HepG2 (cell line): Measurements from ENCODE around the gene ATP11B. TPM values are rescaled to one million over a fixed set of nuclear protein-coding genes. Genes with fewer than 3 reads are reported as not detected.

Experiments
- ATAC-seq: fragments of 200-7000 bp; cut with Tn5 transposase; 3 replicates; pipeline ENCODE4 v1.9.1; 2020; ENCODE audit warnings: mild to moderate bottlenecking, moderate library complexity
- BruUV-seq: library from RNA; stranded (reverse); fragments of 400-500 nt; replicated peaks from 2 replicates; lab custom pipeline; 2021; lab: Mats Ljungman, UMichigan
- CTCF ChIA-PET: fragments of 300-600 bp; formaldehyde crosslinking; extraction: SDS; loops from one replicate; lab custom pipeline; 2021; ENCODE audit warnings: low total read pairs, inconsistent platforms, low intra/inter-chr PET ratio; lab: Yijun Ruan, JAX
- POLR2A ChIA-PET: fragments of 350-600 bp; sonication (Branson Sonifier 250); formaldehyde crosslinking; loops from one replicate; lab custom pipeline; 2020; ENCODE audit warnings: antibody characterized with exemption, inconsistent platforms; lab: Yijun Ruan, JAX
- DNase-seq: peaks from one replicate; pipeline ENCODE4 v3.0.0-alpha.2; 2015; ENCODE audit warnings: low spot score
- FAIRE-seq: peaks from 3 replicates; lab custom pipeline; 2011; peaks lifted over from hg19 to GRCh38; lab: Jason Lieb, UNC
- H2AFZ ChIP-seq: one replicate; pipeline ENCODE4 v1.6.1; 2011; ENCODE audit warnings: low read length, inconsistent platforms
- H3K27ac ChIP-seq: fragments of 300-600 bp; 3 replicates; pipeline ENCODE4 v1.8.0; 2011; ENCODE audit warnings: mixed run types, mild to moderate bottlenecking, mixed read lengths, low read length, inconsistent platforms; ENCODE audit not compliant: insufficient read depth; ENCODE audit errors: extremely low read length
- H3K27me3 ChIP-seq, 2 experiments: fragments of 200-600 bp in 1 of 2; 2 replicates in 1 of 2; 3 replicates in 1 of 2; pipeline versions ENCODE4 v1.6.0 to v1.8.0; 2011; ENCODE audit warnings: low read length in 2 of 2, mild to moderate bottlenecking in 2 of 2, moderate library complexity in 2 of 2, inconsistent platforms in 1 of 2; ENCODE audit not compliant: insufficient read depth in 2 of 2, control insufficient read depth in 1 of 2
- H3K36me3 ChIP-seq, 2 experiments: fragments of 200-600 bp in 1 of 2; replicated peaks in 1 of 2; 2 replicates in 1 of 2; 3 replicates in 1 of 2; pipeline versions ENCODE4 v1.5.1 to v1.8.0; 2011; ENCODE audit warnings: low read length in 2 of 2, inconsistent platforms in 1 of 2; ENCODE audit not compliant: insufficient read depth in 2 of 2, control insufficient read depth in 1 of 2
- H3K4me1 ChIP-seq: 2 replicates; pipeline ENCODE4 v1.5.1; 2012; ENCODE audit warnings: low read length, inconsistent platforms; ENCODE audit not compliant: insufficient read depth
- H3K4me2 ChIP-seq: 2 replicates; pipeline ENCODE4 v1.6.0; 2011; ENCODE audit warnings: low read depth, low read length, inconsistent platforms
- H3K4me3 ChIP-seq, 3 experiments: fragments of 200-600 bp in 1 of 3; sonication (generic), shearing (Covaris generic) in 1 of 3; replicated peaks in 1 of 3; 2 replicates each; pipeline ENCODE4 v1.5.1; 2011 to 2016; ENCODE audit warnings: low read length in 3 of 3, inconsistent platforms in 2 of 3, low read depth in 2 of 3, mild to moderate bottlenecking in 2 of 3, control low read depth in 1 of 3, mixed read lengths in 1 of 3; ENCODE audit not compliant: insufficient read depth in 1 of 3
- H3K79me2 ChIP-seq: one replicate; pipeline ENCODE4 v1.6.1; 2011; ENCODE audit warnings: low read length, inconsistent platforms; ENCODE audit not compliant: insufficient read depth
- H3K9ac ChIP-seq: 2 replicates; pipeline ENCODE4 v1.6.0; 2011; ENCODE audit warnings: mild to moderate bottlenecking, low read depth, low read length, inconsistent platforms; ENCODE audit not compliant: insufficient read depth
- H3K9me3 ChIP-seq: 2 replicates; pipeline ENCODE4 v1.5.1; 2012; ENCODE audit warnings: mild to moderate bottlenecking, low read length
- H4K20me1 ChIP-seq: 2 replicates; pipeline ENCODE4 v1.6.0; 2011; ENCODE audit warnings: inconsistent platforms, mild to moderate bottlenecking, low read length, moderate library complexity; ENCODE audit not compliant: insufficient read depth
- CREB1 ChIP-seq, 2 experiments: fragments of 450-650 bp in 1 of 2; IDR thresholded peaks; 2 replicates each; pipeline ENCODE4 v1.6.1; 2016 to 2017; ENCODE audit warnings: control low read depth in 1 of 2, mild to moderate bottlenecking in 1 of 2, missing compliant biosample characterization in 1 of 2, missing genetic modification characterization in 1 of 2
- HMG20A ChIP-seq: IDR thresholded peaks from 2 replicates; pipeline ENCODE4 v1.6.1; 2016; ENCODE audit warnings: borderline replicate concordance
- KLF13 ChIP-seq: sonication (generic); formaldehyde crosslinking; IDR thresholded peaks from 2 replicates; pipeline ENCODE4 v1.4.0; 2020; ENCODE audit warnings: mild to moderate bottlenecking, missing genetic modification reagents
- RARG ChIP-seq: sonication (generic); formaldehyde crosslinking; IDR thresholded peaks from 2 replicates; pipeline ENCODE4 v1.4.0; 2020; ENCODE audit warnings: low read depth, mild to moderate bottlenecking, missing genetic modification reagents
- RORA ChIP-seq: sonication (generic); formaldehyde crosslinking; IDR thresholded peaks from 2 replicates; pipeline ENCODE4 v1.5.0; 2020; ENCODE audit warnings: mild to moderate bottlenecking, missing genetic modification reagents, moderate library complexity
- SAFB2 ChIP-seq: sonication (generic); formaldehyde crosslinking; IDR thresholded peaks from 2 replicates; pipeline ENCODE4 v1.5.1; 2020; ENCODE audit warnings: missing genetic modification reagents, low read depth, mild to moderate bottlenecking, borderline replicate concordance
- SETDB1 ChIP-seq: sonication (generic); formaldehyde crosslinking; IDR thresholded peaks from 2 replicates; pipeline ENCODE4 v1.5.1; 2020; ENCODE audit warnings: missing genetic modification reagents, mild to moderate bottlenecking, borderline replicate concordance
- WGBS: methylation state at CpG from one replicate; pipeline ENCODE4 v1.1.6; 2017; ENCODE audit warnings: low lambda C conversion rate; 5-methylcytosine and 5-hydroxymethylcytosine counted together
- in situ Hi-C: cut with HindIII; loops from 2 replicates; pipeline ENCODE4 v1.10.0; 2017; ENCODE audit warnings: low pct_unique_long_range_greater_than_20kb; ENCODE audit not compliant: extremely low pct_ligation_motif_present
- intact Hi-C: fragments of 100-400 bp; cut with micrococcal nuclease; formaldehyde crosslinking; loops from one replicate; pipeline ENCODE4 v1.10.0; 2022; ENCODE audit not compliant: unreplicated experiment
- polyA plus RNA-seq, 8 experiments: library from polyadenylated mRNA; depleted of rRNA in 3 of 8; stranded (reverse) in 7 of 8; unstranded in 1 of 8; fragments of >200 nt; fragmentation: Illumina TruSeq in 4 of 8; extraction: Trizol in 4 of 8; gene quantifications; 2 replicates each; pipeline versions ENCODE4 v1.2.1 to v1.2.3, GENCODE V29; 2011 to 2016; ENCODE audit warnings: low read depth in 4 of 8, missing spikeins in 1 of 8, mixed read lengths in 1 of 8; ENCODE audit not compliant: insufficient read depth in 1 of 8
- total RNA-seq, 5 experiments: library from RNA; depleted of rRNA; stranded (reverse); fragments of >200 nt; fragmentation: Illumina TruSeq; extraction: Trizol; gene quantifications; 2 replicates each; pipeline ENCODE4 v1.2.3, GENCODE V29; 2016; ENCODE audit warnings: low read depth in 1 of 5

ATP11B gene
- total and polyA plus RNA-seq, 2 of the 13 experiments (the other 11 are each of a cell fraction or from before 2014, with no cell fraction given): 10.1 to 22.9 TPM

DNA sequence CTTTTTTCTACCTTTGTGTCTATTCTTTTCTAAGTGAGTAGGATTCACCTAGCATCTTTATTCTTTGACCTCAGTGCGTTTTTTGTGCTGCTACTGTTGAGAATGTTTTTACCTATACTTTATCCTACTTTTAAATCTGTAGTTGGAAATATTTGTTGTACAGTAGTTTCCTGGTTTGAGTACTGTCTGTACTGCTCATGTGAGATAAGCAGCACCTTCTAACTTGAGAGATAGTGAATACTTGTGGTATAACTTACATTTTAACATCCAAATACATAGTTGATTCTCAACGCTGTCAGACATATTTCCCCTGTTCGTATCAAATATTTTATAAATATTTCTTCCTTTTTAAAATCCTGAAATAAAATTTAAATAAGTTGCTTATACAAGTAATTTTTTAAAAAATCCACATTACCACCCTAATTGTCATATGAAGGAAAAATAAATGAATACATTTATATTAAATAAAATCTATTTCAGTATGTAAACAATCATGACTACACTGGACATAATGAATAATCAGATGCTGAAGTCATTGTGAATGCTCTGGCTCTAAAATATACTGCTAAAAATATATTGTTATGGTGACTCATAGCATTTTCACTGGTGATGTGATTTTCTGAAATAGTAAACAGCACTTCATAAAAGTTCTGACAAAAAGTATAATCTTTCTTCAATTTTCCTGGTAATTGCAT, 17.4 kb downstream of the ATP11B start:
- H3K4me2 ChIP-seq: no peak overlapping the region
- no peaks in the 10 kb centered on the region for H3K27me3 ChIP-seq
- no peak for FAIRE-seq
- H4K20me1 ChIP-seq: peaks cover 7% of the 10 kb centered on the region; the same call in 1 of the 2 replicates
- no TSS peak for BruUV-seq
- no peak overlapping the region for H3K9ac ChIP-seq
- POLR2A ChIA-PET: no interaction called here
- H3K4me1 ChIP-seq: 0 out of 2 replicates have a peak, but pooled peaks cover under 1% of the 10 kb centered on the region
- DNase-seq: no peak
- TF ChIP-seq KLF13 (CRISPR knock-in tag): no peak
- intact Hi-C loops (no loop called here), in situ Hi-C loops (no loop called here)
- CTCF ChIA-PET: no interaction called here
- H3K4me3 ChIP-seq: no peak overlapping the region
- no peak overlapping the region for H2AFZ ChIP-seq
- no peaks in the 10 kb centered on the region for H3K9me3 ChIP-seq
- ATAC-seq: no peak
- no peaks in the 10 kb centered on the region for H3K36me3 ChIP-seq
- no peaks in the 10 kb centered on the region for H3K79me2 ChIP-seq
- no peak overlapping the region for H3K27ac ChIP-seq
- WGBS: 99% methylated on average over 3 of the region's 3 CpGs

DNA sequence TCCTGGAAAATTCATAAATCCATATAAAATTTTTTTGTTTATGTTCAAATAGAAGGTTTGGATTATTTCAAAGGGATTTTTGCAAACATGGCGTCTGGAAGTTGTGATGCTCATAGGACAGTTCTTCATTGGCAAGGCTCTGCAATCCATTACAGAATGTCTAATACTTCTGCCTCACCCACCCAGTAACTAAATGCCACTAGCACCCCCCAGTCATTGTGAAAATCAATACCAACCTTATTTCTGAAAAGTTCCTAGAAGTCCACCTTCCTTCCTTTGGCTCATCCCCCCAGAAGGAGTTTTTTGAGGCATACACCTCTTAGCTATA, 17.9 kb downstream of the ATP11B start:
- TF ChIP-seq HMG20A (no peak), SETDB1 (CRISPR knock-in tag) (no peak), SAFB2 (no peak), RORA (CRISPR knock-in tag) (no peak), CREB1 (IDR thresholded peaks at IDR 0.05) (no peak), CREB1 (CRISPR knock-in tag; IDR thresholded peaks at IDR 0.05) (no peak), RARG (CRISPR knock-in tag) (no peak)
- Histone ChIP-seq H3K4me2 (no peak overlapping the region), H4K20me1 (peaks cover 7% of the 10 kb centered on the region; the same call in 1 of the 2 replicates), H3K4me1 (0 out of 2 replicates have a peak, but pooled peaks cover 5% of the 10 kb centered on the region), H3K27me3 (no peaks in the 10 kb centered on the region), H2AFZ (no peak overlapping the region), H3K9ac (no peak overlapping the region), H3K27ac (no peak overlapping the region), H3K4me3 (no peak overlapping the region), H3K79me2 (no peaks in the 10 kb centered on the region), H3K9me3 (no peaks in the 10 kb centered on the region), H3K36me3 (no peaks in the 10 kb centered on the region)
- in situ Hi-C loops: no loop called here
- POLR2A ChIA-PET: no interaction called here
- CTCF ChIA-PET: no interaction called here
- DNase-seq: no peak
- ATAC-seq: no peak
- BruUV-seq: no TSS peak
- intact Hi-C loops: no loop called here
- no peak for FAIRE-seq
- WGBS: 91% methylated on average over 1 of the region's 1 CpG
